Thoracic aorta (tissue), 2 donors: Measurements from ENCODE around the gene USP10. TPM values are rescaled to one million over a fixed set of nuclear protein-coding genes. Genes with fewer than 3 reads are reported as not detected.

Experiments
- ATAC-seq: fragments of 150-250 bp; one replicate; pipeline ENCODE4 v1.8.0; 2017; ENCODE audit warnings: low read depth; ENCODE audit not compliant: insufficient number of reproducible peaks, low FRiP score
- DNase-seq: peaks from one replicate; pipeline ENCODE4 v3.0.0-alpha.2; 2020; ENCODE audit warnings: low spot score
- H3K27ac ChIP-seq, 2 donors: fragments of 200-600 bp; sonication (generic); 1 replicate in 1 of 2; 2 replicates in 1 of 2; pipeline ENCODE4 v1.5.1; 2016; ENCODE audit warnings: mild to moderate bottlenecking in 2 of 2, moderate library complexity in 2 of 2
- H3K27me3 ChIP-seq: fragments of 200-600 bp; sonication (generic); replicated peaks from 2 replicates; pipeline ENCODE4 v1.6.0; 2016; ENCODE audit warnings: mild to moderate bottlenecking; ENCODE audit not compliant: insufficient read depth
- H3K36me3 ChIP-seq: fragments of 200-600 bp; sonication (generic); one replicate; pipeline ENCODE4 v1.5.1; 2016
- H3K4me1 ChIP-seq, 2 donors: fragments of 200-600 bp; sonication (generic); 1 replicate in 1 of 2; 2 replicates in 1 of 2; pipeline versions ENCODE4 v1.5.1 to v1.6.0; 2016; ENCODE audit warnings: low read depth in 2 of 2, mild to moderate bottlenecking in 1 of 2; ENCODE audit not compliant: control insufficient read depth in 1 of 2
- H3K4me3 ChIP-seq: fragments of 200-600 bp; sonication (generic); 2 replicates; pipeline ENCODE4 v1.5.1; 2016; ENCODE audit warnings: mild to moderate bottlenecking
- H3K9me3 ChIP-seq: fragments of 200-600 bp; sonication (generic); 2 replicates; pipeline ENCODE4 v1.5.1; 2016
- total RNA-seq, 2 donors: library from RNA; depleted of rRNA; stranded (reverse); fragments of >200 nt; gene quantifications; one replicate each; pipeline versions ENCODE4 v1.1.0 to v1.2.3, GENCODE V29; 2016
- TF ChIP-seq, protein P1 (sequence below): fragments of 200-600 bp; sonication (generic); IDR thresholded peaks from one replicate; pipeline ENCODE4 v1.5.1; 2019; ENCODE audit warnings: antibody characterized with exemption

The USP10 gene
- total RNA-seq, 2 donors from 2014 or later, result 36.7 to 85.2 TPM

DNA sequence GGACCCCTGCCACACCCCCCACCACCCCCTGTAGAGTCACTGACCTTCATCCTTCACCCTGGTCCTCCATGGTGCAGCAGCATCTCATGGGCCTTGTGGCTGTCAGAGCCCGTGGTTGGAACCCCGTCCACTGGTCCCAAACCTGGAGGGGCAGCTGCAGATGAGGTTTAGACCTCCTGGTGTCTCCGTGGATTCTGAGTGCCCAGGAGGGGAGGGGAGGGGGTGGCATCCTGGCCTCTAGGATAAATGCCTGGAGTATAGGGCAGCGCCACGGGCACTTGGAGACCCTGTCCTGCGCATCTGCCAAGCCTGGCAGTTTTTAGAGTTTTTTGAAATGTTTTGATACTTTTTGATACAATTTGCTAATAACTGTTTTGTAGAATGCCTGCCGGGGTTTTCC lies 34.0 kb upstream of the USP10 start:
- H3K27ac ChIP-seq, result no peak overlapping the region
- H3K27me3 ChIP-seq, result no peaks in the 10 kb centered on the region
- peaks cover 50% of the 10 kb centered on the region for H3K36me3 ChIP-seq
- no peak for DNase-seq
- ATAC-seq, result no peak
- no peaks in the 10 kb centered on the region for H3K9me3 ChIP-seq
- TF ChIP-seq, protein P1, sequence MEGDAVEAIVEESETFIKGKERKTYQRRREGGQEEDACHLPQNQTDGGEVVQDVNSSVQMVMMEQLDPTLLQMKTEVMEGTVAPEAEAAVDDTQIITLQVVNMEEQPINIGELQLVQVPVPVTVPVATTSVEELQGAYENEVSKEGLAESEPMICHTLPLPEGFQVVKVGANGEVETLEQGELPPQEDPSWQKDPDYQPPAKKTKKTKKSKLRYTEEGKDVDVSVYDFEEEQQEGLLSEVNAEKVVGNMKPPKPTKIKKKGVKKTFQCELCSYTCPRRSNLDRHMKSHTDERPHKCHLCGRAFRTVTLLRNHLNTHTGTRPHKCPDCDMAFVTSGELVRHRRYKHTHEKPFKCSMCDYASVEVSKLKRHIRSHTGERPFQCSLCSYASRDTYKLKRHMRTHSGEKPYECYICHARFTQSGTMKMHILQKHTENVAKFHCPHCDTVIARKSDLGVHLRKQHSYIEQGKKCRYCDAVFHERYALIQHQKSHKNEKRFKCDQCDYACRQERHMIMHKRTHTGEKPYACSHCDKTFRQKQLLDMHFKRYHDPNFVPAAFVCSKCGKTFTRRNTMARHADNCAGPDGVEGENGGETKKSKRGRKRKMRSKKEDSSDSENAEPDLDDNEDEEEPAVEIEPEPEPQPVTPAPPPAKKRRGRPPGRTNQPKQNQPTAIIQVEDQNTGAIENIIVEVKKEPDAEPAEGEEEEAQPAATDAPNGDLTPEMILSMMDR, result no peak
- no peaks in the 10 kb centered on the region for H3K4me1 ChIP-seq
- H3K4me3 ChIP-seq, result no peak overlapping the region

GRCh38 chr16:84667600-84668309 lies 32.0 kb upstream of the USP10 start:
- no peaks in the 10 kb centered on the region for H3K9me3 ChIP-seq
- H3K4me1 ChIP-seq, result no peaks in the 10 kb centered on the region
- no peak overlapping the region for H3K27ac ChIP-seq
- peaks cover 32% of the 10 kb centered on the region for H3K36me3 ChIP-seq
- TF ChIP-seq, protein P1, result no peak
- ATAC-seq (no peak), DNase-seq (no peak)
- no peaks in the 10 kb centered on the region for H3K27me3 ChIP-seq
- H3K4me3 ChIP-seq, result no peak overlapping the region

DNA sequence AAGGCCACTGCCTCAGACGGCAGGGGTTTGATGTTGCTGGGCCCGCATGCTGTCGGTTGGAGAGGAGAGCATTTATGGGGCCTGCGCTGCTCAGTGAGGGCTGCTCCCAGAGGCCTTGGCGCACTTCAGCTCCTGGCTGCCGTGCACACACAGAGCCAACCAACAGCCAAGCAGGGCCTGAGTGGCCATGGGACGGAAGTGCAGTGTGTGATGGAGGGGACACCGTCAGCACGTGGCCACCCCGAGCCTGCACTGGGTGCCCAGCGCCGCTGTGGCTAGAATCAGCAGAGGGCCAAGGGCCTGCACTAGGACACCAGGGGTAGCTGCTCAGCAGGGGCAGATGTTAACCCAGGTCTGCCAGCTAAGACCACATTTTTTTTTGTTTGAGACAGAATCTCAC lies 29.7 kb upstream of the USP10 start:
- H3K4me1 ChIP-seq, result no peaks in the 10 kb centered on the region
- DNase-seq (no peak), ATAC-seq (no peak)
- TF ChIP-seq, protein P1, result no peak
- no peaks in the 10 kb centered on the region for H3K27me3 ChIP-seq
- H3K9me3 ChIP-seq, result no peaks in the 10 kb centered on the region
- H3K36me3 ChIP-seq, result peaks cover 15% of the 10 kb centered on the region
- no peak overlapping the region for H3K4me3 ChIP-seq
- no peak overlapping the region for H3K27ac ChIP-seq

DNA sequence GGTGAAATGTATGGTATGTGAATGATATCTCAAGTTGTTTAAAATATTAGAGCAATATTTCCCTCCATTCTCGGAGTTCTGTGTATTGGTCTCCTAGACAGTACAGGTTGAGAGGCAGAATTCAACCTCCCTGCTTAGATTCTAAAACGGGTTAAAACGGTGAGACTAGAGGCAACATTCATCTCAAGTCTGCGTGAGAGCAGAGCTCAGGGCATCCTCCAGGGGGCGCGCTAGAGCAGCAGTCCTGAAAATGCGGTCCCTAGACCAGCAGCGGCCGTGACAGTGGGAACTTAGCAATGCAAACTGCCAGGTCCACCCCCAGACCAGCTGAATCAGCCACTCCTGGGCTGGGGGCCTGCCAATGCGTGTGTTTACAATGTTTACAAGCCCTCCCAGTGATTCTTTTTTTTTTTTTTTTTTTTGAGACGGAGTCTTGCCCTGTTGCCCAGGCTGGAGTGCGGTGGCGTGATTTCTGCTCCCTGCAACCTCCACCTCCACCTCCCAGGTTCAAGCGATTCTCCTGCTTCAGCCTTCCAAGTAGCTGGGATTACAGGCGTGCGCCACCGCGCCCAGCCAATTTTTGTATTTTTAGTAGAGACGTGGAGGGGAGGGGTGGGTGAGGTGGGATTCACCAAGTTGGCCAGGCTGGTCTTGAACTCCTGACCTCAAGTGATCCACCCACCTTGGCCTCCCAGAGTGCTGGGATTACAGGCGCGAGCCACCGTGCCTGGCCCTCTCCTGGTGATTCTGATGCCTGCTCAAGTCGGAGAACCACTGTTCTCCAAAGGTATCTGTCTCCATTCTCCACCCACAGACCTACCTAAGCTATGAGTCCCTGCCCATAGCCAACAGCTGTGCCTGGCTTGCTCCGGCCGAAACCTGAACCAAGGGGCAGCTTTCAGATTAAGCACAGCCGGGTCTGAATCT lies 27.3 kb upstream of the USP10 start:
- H3K4me3 ChIP-seq, result no peak overlapping the region
- DNase-seq, result peak; percentile 29
- peaks cover 7% of the 10 kb centered on the region for H3K36me3 ChIP-seq
- no peaks in the 10 kb centered on the region for H3K4me1 ChIP-seq
- H3K27ac ChIP-seq, result no peak overlapping the region
- H3K9me3 ChIP-seq, result no peaks in the 10 kb centered on the region
- no peaks in the 10 kb centered on the region for H3K27me3 ChIP-seq
- TF ChIP-seq, protein P1, result peak; percentile 89
- ATAC-seq, result peak; percentile 45

GRCh38 chr16:84673203-84673535 lies 26.6 kb upstream of the USP10 start:
- Histone ChIP-seq H3K9me3 (no peaks in the 10 kb centered on the region), H3K4me3 (no peak overlapping the region), H3K4me1 (no peaks in the 10 kb centered on the region), H3K36me3 (peaks cover under 1% of the 10 kb centered on the region), H3K27ac (no peak overlapping the region), H3K27me3 (no peaks in the 10 kb centered on the region)
- TF ChIP-seq, protein P1, result no peak
- DNase-seq, result no peak
- no peak for ATAC-seq
